Naive thymus-derived CD4-positive, alpha-beta T cell (primary cell): Measurements from ENCODE around the gene ATP1A2. TPM values are rescaled to one million over a fixed set of nuclear protein-coding genes. Genes with fewer than 3 reads are reported as not detected.
A peak's percentile ranks its signal among the peaks of the same experiment; 100 is the strongest.

Source experiments
- ATAC-seq: fragments of 150-1000 bp; cut with Tn5 transposase; 2 replicates; pipeline ENCODE4 v1.10.0; 2021; ENCODE audit warnings: mild to moderate bottlenecking, moderate library complexity
- CTCF ChIA-PET: fragments of 350-600 bp; sonication (Branson Sonifier 250); formaldehyde crosslinking; loops from one replicate; lab custom pipeline; 2021; ENCODE audit warnings: antibody characterized with exemption; lab: Charles Lee
- POLR2A ChIA-PET: fragments of 350-600 bp; sonication (Branson Sonifier 250); formaldehyde crosslinking; loops from one replicate; lab custom pipeline; 2021; ENCODE audit warnings: antibody characterized with exemption, inconsistent platforms; lab: Charles Lee
- DNase-seq, 9 donors: peaks; one replicate each; pipeline versions ENCODE4 v3.0.0 to v3.0.0-alpha.2; 2020 to 2022; ENCODE audit warnings: mixed read lengths in 1 of 9
- H3K27ac ChIP-seq: one replicate; pipeline ENCODE4 v1.7.0; 2013; ENCODE audit warnings: mild to moderate bottlenecking, low read depth, low read length, moderate library complexity
- H3K27me3 ChIP-seq, 2 donors: one replicate each; pipeline ENCODE4 v1.7.0; 2013; ENCODE audit warnings: low read length in 2 of 2, mild to moderate bottlenecking in 2 of 2, moderate library complexity in 2 of 2; ENCODE audit not compliant: control insufficient read depth in 2 of 2, insufficient read depth in 2 of 2
- H3K36me3 ChIP-seq, 3 experiments: 1 replicate in 2 of 3; 2 replicates in 1 of 3; pipeline ENCODE4 v1.7.0; 2013; ENCODE audit warnings: low read length in 3 of 3, mild to moderate bottlenecking in 3 of 3, moderate library complexity in 1 of 3; ENCODE audit not compliant: insufficient read depth in 3 of 3, control insufficient read depth in 2 of 3
- H3K4me1 ChIP-seq, 2 donors: one replicate each; pipeline ENCODE4 v1.7.0; 2013; ENCODE audit warnings: low read length in 2 of 2, mild to moderate bottlenecking in 2 of 2, moderate library complexity in 1 of 2; ENCODE audit not compliant: control insufficient read depth in 2 of 2, insufficient read depth in 2 of 2
- H3K4me3 ChIP-seq: 2 replicates; pipeline ENCODE4 v1.7.0; 2013; ENCODE audit warnings: mild to moderate bottlenecking, low read length
- H3K9me3 ChIP-seq, 3 experiments: 1 replicate in 2 of 3; 2 replicates in 1 of 3; pipeline ENCODE4 v1.7.0; 2013; ENCODE audit warnings: low read length in 3 of 3; ENCODE audit not compliant: control insufficient read depth in 2 of 3
- H3K27ac Mint-ChIP-seq, 9 donors: one replicate each; pipeline ENCODE4 v1.8.0; 2020 to 2022; ENCODE audit warnings: mixed read lengths in 9 of 9, mild to moderate bottlenecking in 8 of 9, moderate library complexity in 5 of 9, inconsistent platforms in 2 of 9
- H3K27me3 Mint-ChIP-seq, 5 donors: one replicate each; pipeline ENCODE4 v1.8.0; 2021 to 2022; ENCODE audit warnings: mixed read lengths in 5 of 5, mild to moderate bottlenecking in 1 of 5
- H3K36me3 Mint-ChIP-seq, 5 donors: one replicate each; pipeline ENCODE4 v1.8.0; 2020 to 2022; ENCODE audit warnings: mixed read lengths in 5 of 5, mild to moderate bottlenecking in 3 of 5, inconsistent platforms in 1 of 5
- H3K4me1 Mint-ChIP-seq, 7 donors: one replicate each; pipeline ENCODE4 v1.8.0; 2020 to 2022; ENCODE audit warnings: mixed read lengths in 7 of 7, mild to moderate bottlenecking in 3 of 7, inconsistent platforms in 1 of 7
- H3K4me3 Mint-ChIP-seq, 10 donors: one replicate each; pipeline ENCODE4 v1.8.0; 2020 to 2022; ENCODE audit warnings: mild to moderate bottlenecking in 10 of 10, mixed read lengths in 10 of 10, moderate library complexity in 6 of 10, inconsistent platforms in 2 of 10
- H3K9me3 Mint-ChIP-seq, 11 donors: one replicate each; pipeline ENCODE4 v1.8.0; 2020 to 2022; ENCODE audit warnings: mixed read lengths in 11 of 11, mild to moderate bottlenecking in 4 of 11, inconsistent platforms in 1 of 11, moderate library complexity in 1 of 11
- intact Hi-C, 2 donors: fragments of 100-400 bp; cut with micrococcal nuclease; formaldehyde crosslinking; loops; one replicate each; pipeline ENCODE4 v1.15.1; 2023
- polyA plus RNA-seq, 2 donors: library from polyadenylated mRNA; unstranded; fragments of 300-500 nt; fragmentation: Illumina TruSeq; gene quantifications; one replicate each; pipeline ENCODE4 v1.2.3, GENCODE V29; 2021
- total RNA-seq, 6 experiments: library from RNA in 5 of 6; stranded (reverse) in 5 of 6; gene quantifications; 1 replicate in 5 of 6; 2 replicates in 1 of 6; pipeline ENCODE4 v1.2.3 and lab custom pipeline; 2021 to 2026

The ATP1A2 gene
- total and polyA plus RNA-seq, 7 experiments from 2014 or later: not detected

DNA sequence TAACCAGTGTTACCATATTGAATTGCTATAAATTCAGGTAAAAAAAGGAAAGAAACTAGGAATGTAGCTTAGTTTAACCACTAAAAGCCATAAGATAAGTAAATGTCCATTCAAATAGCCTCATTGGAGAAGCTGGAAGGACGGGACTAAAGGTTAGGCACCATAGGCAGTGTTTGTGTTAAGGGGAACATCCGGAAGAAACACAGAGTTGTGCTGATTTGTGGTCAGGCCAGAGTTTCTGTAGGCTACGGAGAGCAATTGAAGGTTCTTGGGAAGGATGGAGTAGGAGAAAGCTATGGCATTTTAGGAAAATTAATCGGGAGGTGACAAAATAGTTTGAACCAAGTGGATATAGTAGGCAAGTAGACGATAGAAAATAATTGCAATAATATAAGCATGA lies 44.3 kb upstream of the ATP1A2 start:
- peaks cover 3 to 8% of the 10 kb centered on the region in 2 donors for H3K4me1 ChIP-seq
- POLR2A ChIA-PET: interaction anchor here (1.8 kb wide), 1 partner anchor 40 kb away, joined by 4 read pairs; no protein-coding TSS in a partner anchor
- peak overlapping the region in 3 of 10 donors; percentile 16 to 30 (median 26) for H3K4me3 Mint-ChIP-seq
- ATAC-seq: no peak
- peaks cover 9 to 26% (median 16%) of the 10 kb centered on the region in 7 donors for H3K4me1 Mint-ChIP-seq
- H3K36me3 Mint-ChIP-seq: no peaks in the 10 kb centered on the region
- peaks cover 0 to 6% of the 10 kb centered on the region in 2 donors for H3K27me3 ChIP-seq
- H3K27ac Mint-ChIP-seq: peak overlapping the region in 1 of 9 donors; percentile 9
- no peak overlapping the region for H3K4me3 ChIP-seq
- no peak for DNase-seq
- CTCF ChIA-PET: interaction anchor here (0.7 to 1.2 kb wide), 2 partner anchors 14 to 25 kb away, joined by 3 to 5 read pairs; no protein-coding TSS in a partner anchor
- H3K27ac ChIP-seq: no peak overlapping the region
- H3K9me3 Mint-ChIP-seq: no peaks in the 10 kb centered on the region
- intact Hi-C loops: no loop called here
- no peaks in the 10 kb centered on the region for H3K9me3 ChIP-seq
- peaks cover 18 to 61% (median 45%) of the 10 kb centered on the region in 5 donors for H3K27me3 Mint-ChIP-seq
- H3K36me3 ChIP-seq: no peaks in the 10 kb centered on the region

DNA sequence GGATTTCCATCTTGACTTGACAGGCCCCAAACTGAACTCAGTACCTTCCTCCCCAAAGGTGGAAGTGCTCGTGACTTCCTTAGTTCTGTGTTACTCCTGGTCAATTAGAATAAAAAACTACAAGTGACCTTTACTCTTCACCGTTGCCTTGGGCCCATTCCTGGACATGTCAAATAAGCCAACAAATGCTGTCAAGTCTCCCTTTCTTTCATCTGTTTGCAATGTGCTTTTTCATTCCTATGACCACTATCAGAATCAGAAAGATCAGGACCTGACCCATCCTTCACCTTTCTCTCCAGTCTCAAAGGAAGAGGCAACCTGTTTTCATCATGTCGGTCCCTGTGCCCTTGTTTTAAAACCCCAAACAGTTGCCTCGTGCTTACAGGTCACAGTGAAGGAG lies 40.7 kb upstream of the ATP1A2 start:
- peaks cover 3 to 8% of the 10 kb centered on the region in 2 donors for H3K4me1 ChIP-seq
- no peak for DNase-seq
- Mint-ChIP-seq H3K36me3 (no peaks in the 10 kb centered on the region), H3K27me3 (peaks cover 38 to 73% (median 50%) of the 10 kb centered on the region in 5 donors), H3K4me1 (peaks cover 9 to 28% (median 14%) of the 10 kb centered on the region in 7 donors), H3K9me3 (peaks cover 0 to 2% (median 0%) of the 10 kb centered on the region in 11 donors), H3K27ac (no peak overlapping the region), H3K4me3 (no peak overlapping the region)
- peaks cover 7 to 11% of the 10 kb centered on the region in 2 donors for H3K27me3 ChIP-seq
- no peak overlapping the region for H3K4me3 ChIP-seq
- H3K36me3 ChIP-seq: no peaks in the 10 kb centered on the region
- no peak for ATAC-seq
- ChIA-PET CTCF (interaction anchor here (0.6 to 3.5 kb wide), 4 partner anchors 11 to 301 kb away, joined by 4 to 12 read pairs (median 6); no protein-coding TSS in a partner anchor), POLR2A (no interaction called here)
- intact Hi-C loops: no loop called here
- H3K9me3 ChIP-seq: no peaks in the 10 kb centered on the region
- H3K27ac ChIP-seq: no peak overlapping the region

DNA sequence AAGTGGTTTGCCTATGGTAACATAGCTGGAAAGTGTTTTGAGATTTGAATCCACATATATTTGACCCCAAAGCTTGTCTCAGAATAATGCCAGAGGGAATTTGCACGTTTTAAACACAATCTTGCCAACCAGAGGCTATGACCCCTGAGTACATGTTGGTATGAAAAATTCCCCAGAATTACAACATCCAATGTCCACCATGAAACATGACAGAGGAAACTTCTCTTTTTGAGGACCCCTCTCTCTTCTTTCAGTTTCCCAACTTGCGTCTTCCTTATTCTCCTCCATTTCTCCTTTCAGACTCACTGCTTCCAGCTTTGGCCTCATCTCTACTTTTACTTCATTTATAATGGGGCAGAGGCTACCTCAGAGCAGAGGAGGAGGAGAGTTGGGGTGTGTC lies 39.7 kb upstream of the ATP1A2 start:
- peaks cover 44 to 78% (median 60%) of the 10 kb centered on the region in 5 donors for H3K27me3 Mint-ChIP-seq
- no peak overlapping the region for H3K4me3 Mint-ChIP-seq
- POLR2A ChIA-PET: no interaction called here
- H3K27ac Mint-ChIP-seq: no peak overlapping the region
- peaks cover 8 to 9% of the 10 kb centered on the region in 2 donors for H3K27me3 ChIP-seq
- H3K9me3 ChIP-seq: no peaks in the 10 kb centered on the region
- H3K36me3 ChIP-seq: no peaks in the 10 kb centered on the region
- H3K4me1 Mint-ChIP-seq: peaks cover under 1 to 19% (median 6%) of the 10 kb centered on the region in 7 donors
- DNase-seq (no peak), ATAC-seq (no peak)
- no peaks in the 10 kb centered on the region for H3K36me3 Mint-ChIP-seq
- H3K27ac ChIP-seq: no peak overlapping the region
- H3K4me1 ChIP-seq: peaks cover 0 to 5% of the 10 kb centered on the region in 2 donors
- H3K9me3 Mint-ChIP-seq: peaks cover 0 to 2% (median 0%) of the 10 kb centered on the region in 11 donors
- intact Hi-C loops: no loop called here
- H3K4me3 ChIP-seq: no peak overlapping the region
- CTCF ChIA-PET: interaction anchor here (0.6 to 3.5 kb wide), 3 partner anchors 10 to 176 kb away, joined by 3 to 12 read pairs (median 6); no protein-coding TSS in a partner anchor

DNA sequence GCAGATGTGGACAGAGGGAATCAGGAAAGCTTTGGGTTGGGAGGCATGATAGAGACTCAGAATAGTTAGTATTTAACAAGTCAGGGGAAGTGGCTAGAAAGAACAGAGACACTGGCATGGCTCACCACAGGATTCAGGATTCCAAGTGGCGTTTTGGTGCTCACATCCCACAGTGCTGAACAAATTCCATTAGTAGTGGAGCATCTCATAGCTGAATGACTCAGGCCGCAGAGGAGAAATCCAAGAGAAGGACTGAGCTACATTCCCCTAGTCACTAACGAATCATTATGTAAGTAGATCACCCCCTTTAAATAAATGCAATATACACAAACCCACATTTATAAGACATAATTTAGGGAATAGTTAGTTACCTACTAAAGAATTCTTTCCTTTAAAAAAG lies 39.3 kb upstream of the ATP1A2 start:
- no peaks in the 10 kb centered on the region for H3K36me3 Mint-ChIP-seq
- Histone ChIP-seq H3K9me3 (no peaks in the 10 kb centered on the region), H3K27ac (no peak overlapping the region), H3K36me3 (no peaks in the 10 kb centered on the region), H3K27me3 (peaks cover 13 to 14% of the 10 kb centered on the region in 2 donors), H3K4me1 (peaks cover 0 to under 1% of the 10 kb centered on the region in 2 donors), H3K4me3 (no peak overlapping the region)
- peaks cover 0 to 17% (median 4%) of the 10 kb centered on the region in 7 donors for H3K4me1 Mint-ChIP-seq
- H3K9me3 Mint-ChIP-seq: peaks cover 0 to 2% (median 0%) of the 10 kb centered on the region in 11 donors
- no peak overlapping the region for H3K27ac Mint-ChIP-seq
- DNase-seq (no peak), ATAC-seq (no peak)
- ChIA-PET POLR2A (no interaction called here), CTCF (interaction anchor here (1.2 kb wide), 1 partner anchor 28 kb away, joined by 3 read pairs; no protein-coding TSS in a partner anchor)
- H3K4me3 Mint-ChIP-seq: no peak overlapping the region
- intact Hi-C loops: no loop called here
- H3K27me3 Mint-ChIP-seq: peaks cover 48 to 81% (median 63%) of the 10 kb centered on the region in 5 donors

DNA sequence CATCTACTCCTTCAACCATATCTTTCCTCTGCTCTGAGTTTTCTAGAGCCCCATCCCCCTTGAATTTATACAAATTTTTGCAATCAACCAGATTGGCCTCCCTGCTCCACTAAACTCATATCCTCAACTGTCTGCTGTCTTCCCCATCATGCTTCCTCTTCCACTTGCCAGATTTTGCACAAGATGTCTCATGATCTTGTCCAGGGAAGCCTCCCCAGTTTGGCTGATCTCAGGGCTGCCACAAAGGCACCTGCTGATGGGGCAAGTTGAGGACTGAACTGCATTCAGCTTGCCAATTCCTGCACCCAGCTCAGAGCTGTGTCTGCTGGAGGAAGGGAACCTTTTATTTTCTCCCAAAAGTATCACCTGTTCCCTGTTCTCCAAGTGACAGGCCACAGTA lies 38.1 kb upstream of the ATP1A2 start:
- Histone ChIP-seq H3K27me3 (peaks cover 14 to 17% of the 10 kb centered on the region in 2 donors), H3K4me3 (no peak overlapping the region), H3K27ac (no peak overlapping the region), H3K4me1 (no peaks in the 10 kb centered on the region), H3K36me3 (no peaks in the 10 kb centered on the region), H3K9me3 (no peaks in the 10 kb centered on the region)
- H3K9me3 Mint-ChIP-seq: peaks cover 0 to 2% (median 0%) of the 10 kb centered on the region in 11 donors
- intact Hi-C loops: no loop called here
- ChIA-PET POLR2A (no interaction called here), CTCF (interaction anchor here (0.8 to 5.2 kb wide), 7 partner anchors 10 to 278 kb away, joined by 3 to 58 read pairs (median 4); partner anchors contain the start of gene PIGM)
- no peak overlapping the region for H3K4me3 Mint-ChIP-seq
- peak overlapping the region in 1 of 9 donors; percentile 78 for H3K27ac Mint-ChIP-seq
- H3K4me1 Mint-ChIP-seq: peaks cover 0 to 10% (median 0%) of the 10 kb centered on the region in 7 donors
- H3K36me3 Mint-ChIP-seq: no peaks in the 10 kb centered on the region
- DNase-seq (no peak), ATAC-seq (no peak)
- H3K27me3 Mint-ChIP-seq: peaks cover 50 to 83% (median 64%) of the 10 kb centered on the region in 5 donors

DNA sequence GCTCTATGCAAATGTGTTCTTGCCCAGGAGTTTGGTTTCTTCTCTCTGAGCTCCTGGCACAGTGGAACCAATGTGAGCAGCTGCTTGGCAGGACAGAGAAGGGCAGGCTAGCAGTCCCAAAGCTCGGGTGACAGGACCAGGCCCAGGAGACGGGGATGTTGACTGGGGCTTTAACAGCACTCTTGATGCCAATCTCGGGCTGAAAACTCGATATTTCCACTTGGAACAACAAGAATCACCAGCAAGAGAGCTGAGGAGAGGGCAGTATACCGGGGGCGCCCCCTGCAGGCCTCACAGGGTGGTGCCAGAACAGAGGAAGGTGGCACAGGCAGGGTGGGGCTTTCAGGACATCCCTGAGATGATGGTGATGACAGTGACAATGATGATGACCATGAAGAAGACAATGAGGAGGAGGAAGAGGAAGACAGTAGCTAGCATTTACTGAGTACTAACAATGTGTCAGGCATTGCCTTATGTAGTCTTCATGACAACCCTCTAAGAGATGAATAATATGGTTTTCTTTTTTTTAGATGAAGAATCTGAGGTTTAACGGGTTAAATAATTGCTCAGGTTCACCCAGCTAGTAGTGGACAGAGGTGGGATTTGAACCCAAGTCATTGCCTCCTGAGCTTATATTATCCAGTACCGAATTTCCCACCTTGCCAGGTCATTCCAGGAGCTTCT lies 36.9 kb upstream of the ATP1A2 start:
- peaks cover 0 to 2% (median 0%) of the 10 kb centered on the region in 11 donors for H3K9me3 Mint-ChIP-seq
- CTCF ChIA-PET: interaction anchor here (0.8 to 5.2 kb wide), 12 partner anchors 9 to 150 kb away, joined by 3 to 58 read pairs (median 4); partner anchors contain the start of gene PIGM
- H3K9me3 ChIP-seq: no peaks in the 10 kb centered on the region
- no peak overlapping the region for H3K4me3 Mint-ChIP-seq
- intact Hi-C loops: loop anchor here in 1 of 2 donors (1.0 kb wide), 1 partner anchor 32 kb away; no protein-coding TSS in a partner anchor
- POLR2A ChIA-PET: interaction anchor here (0.7 kb wide), 1 partner anchor 22 kb away, joined by 3 read pairs; no protein-coding TSS in a partner anchor
- ATAC-seq (peak; percentile 91), DNase-seq (peak; percentile 32 to 64 (median 53))
- no peaks in the 10 kb centered on the region for H3K36me3 Mint-ChIP-seq
- peaks cover 52 to 77% (median 65%) of the 10 kb centered on the region in 5 donors for H3K27me3 Mint-ChIP-seq
- no peaks in the 10 kb centered on the region for H3K36me3 ChIP-seq
- peak overlapping the region in 1 of 9 donors; percentile 4 for H3K27ac Mint-ChIP-seq
- no peak overlapping the region for H3K27ac ChIP-seq
- H3K4me1 Mint-ChIP-seq: peaks cover 0 to 10% (median 8%) of the 10 kb centered on the region in 7 donors
- peaks cover 0 to 2% of the 10 kb centered on the region in 2 donors for H3K4me1 ChIP-seq
- no peak overlapping the region for H3K4me3 ChIP-seq
- H3K27me3 ChIP-seq: peaks cover 17% of the 10 kb centered on the region in 2 donors
